AG09309 (cell line): Measurements from ENCODE around the gene HOXA9.

Experiments used
- DNase-seq: peaks from one replicate; pipeline ENCODE4 v3.0.0-alpha.2; 2010; ENCODE audit warnings: low read depth
- H3K4me3 ChIP-seq: 2 replicates; pipeline ENCODE4 v1.5.1; 2011; ENCODE audit warnings: mild to moderate bottlenecking, low read depth, low read length, moderate library complexity; ENCODE audit not compliant: control insufficient read depth
- TF ChIP-seq, protein P1 (sequence below): IDR thresholded peaks from 2 replicates; pipeline ENCODE4 v1.5.1; 2011; ENCODE audit warnings: mild to moderate bottlenecking, low read depth, low read length, inconsistent platforms; ENCODE audit not compliant: insufficient read depth, control insufficient read depth; ENCODE audit errors: missing control alignments

Gene HOXA9

DNA sequence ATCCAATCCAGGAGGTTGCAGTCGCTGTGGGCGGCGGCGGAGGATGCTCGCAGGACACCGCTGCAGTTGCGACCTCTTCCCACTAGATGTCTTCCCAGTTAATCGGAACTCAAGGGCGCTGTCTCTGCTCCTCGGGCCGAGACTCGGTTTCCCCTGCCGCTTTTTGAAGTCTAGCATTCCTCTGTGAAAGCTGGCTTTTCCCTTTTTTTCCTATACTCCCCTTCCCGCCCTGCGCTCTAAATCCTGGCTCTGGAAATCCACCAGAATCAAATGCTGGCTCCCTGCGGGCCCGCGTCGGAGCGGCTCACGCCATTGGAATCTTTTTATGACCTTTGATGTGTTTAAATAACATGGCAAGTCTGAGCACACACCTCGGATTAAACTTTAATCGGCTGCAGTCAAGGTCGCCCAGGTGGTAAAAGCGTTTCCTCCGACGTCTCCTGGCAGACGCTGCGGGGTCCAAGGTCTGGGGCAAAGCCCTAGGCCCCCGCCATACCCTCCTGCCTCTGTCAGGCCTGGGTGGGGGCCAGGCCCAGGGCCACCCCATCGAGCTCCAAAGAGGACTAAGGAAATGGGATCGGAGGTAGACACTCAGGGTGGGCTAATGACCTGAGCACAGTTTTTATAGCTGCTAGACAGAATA lies 45.2 kb upstream of the HOXA9 start:
- DNase-seq: no peak
- peak overlapping the region; percentile 25 for H3K4me3 ChIP-seq

DNA sequence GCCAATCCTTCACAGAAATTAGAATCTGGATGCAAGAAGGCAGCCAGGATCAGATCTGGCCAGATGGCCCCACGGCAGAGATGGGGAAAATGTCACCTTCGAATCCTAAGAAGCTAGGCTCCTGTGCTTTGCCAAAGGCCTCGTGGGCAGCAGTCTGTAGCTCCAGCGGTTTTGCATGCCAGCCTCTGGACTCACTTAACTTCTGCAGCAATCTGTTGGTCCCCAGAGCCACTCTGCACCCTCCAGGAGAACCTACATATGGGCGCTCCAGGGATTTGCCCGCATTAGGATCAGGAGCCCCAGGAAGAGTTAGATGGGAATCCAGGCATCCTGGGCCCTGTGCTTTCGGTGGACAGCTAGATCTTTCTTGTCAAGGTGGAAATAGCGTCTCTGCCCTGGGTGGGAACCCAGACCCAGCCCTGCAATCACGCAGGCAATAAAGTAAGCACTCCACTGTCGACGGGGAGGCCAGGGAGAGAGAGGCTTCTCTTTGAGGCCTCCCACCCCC lies 44.6 kb upstream of the HOXA9 start:
- H3K4me3 ChIP-seq: no peak overlapping the region
- DNase-seq: no peak
- TF ChIP-seq, protein P1, sequence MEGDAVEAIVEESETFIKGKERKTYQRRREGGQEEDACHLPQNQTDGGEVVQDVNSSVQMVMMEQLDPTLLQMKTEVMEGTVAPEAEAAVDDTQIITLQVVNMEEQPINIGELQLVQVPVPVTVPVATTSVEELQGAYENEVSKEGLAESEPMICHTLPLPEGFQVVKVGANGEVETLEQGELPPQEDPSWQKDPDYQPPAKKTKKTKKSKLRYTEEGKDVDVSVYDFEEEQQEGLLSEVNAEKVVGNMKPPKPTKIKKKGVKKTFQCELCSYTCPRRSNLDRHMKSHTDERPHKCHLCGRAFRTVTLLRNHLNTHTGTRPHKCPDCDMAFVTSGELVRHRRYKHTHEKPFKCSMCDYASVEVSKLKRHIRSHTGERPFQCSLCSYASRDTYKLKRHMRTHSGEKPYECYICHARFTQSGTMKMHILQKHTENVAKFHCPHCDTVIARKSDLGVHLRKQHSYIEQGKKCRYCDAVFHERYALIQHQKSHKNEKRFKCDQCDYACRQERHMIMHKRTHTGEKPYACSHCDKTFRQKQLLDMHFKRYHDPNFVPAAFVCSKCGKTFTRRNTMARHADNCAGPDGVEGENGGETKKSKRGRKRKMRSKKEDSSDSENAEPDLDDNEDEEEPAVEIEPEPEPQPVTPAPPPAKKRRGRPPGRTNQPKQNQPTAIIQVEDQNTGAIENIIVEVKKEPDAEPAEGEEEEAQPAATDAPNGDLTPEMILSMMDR: no peak

More for the DNA sequence above, 45.2 kb upstream of the HOXA9 start:
- TF ChIP-seq, protein P1: peak; percentile 76

DNA sequence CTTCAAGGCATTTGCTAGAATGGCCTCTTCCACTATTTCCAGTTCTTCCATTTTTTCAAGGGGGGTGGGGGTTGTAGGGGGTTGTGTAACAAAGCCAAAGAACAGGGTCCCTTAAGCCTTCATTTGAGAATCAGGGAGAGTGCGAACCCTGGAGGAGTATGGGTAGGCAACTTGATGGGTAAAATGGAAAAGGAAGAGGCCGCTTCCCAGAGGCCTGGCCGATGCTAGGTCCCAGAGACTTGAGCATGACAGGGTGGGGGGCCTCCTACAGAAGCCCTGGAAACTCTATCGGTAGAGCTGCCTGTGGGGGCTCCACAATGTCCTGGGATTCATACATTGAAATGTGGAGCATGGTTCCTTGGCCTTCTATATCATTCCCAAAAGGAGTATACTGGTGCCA lies 43.7 kb upstream of the HOXA9 start:
- DNase-seq: no peak
- no peak overlapping the region for H3K4me3 ChIP-seq
- TF ChIP-seq, protein P1: no peak

DNA sequence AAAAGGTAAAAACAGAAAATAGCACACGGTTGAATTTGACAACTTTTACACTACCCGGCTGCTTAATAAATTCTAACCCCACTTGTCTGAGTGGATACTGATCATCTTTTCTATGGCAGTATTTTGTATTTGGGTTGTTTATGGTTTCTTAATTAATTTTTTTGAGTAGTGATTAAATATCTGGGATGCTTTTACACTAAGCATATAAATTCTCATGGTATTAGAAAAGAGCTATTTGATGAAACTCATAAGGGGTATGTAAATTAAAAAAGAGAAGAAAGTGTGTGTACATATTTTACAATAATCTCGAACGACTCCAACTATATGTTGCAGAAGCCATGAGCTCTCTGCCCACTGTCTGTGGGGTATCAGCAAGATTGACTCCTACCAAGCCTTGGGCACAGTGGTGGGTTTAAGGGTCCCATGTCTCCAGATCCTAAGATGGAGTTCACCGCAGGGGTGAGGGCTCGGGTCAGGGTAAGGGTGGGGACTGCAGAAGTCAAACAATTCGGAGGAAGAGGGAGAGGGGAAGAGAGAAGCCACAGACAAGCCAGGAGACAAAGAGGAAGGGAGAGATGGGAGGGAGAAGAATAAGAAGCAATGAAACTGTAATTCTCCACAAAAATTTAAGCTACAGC lies 42.1 kb upstream of the HOXA9 start:
- no peak for DNase-seq
- no peak overlapping the region for H3K4me3 ChIP-seq
- TF ChIP-seq, protein P1: no peak

DNA sequence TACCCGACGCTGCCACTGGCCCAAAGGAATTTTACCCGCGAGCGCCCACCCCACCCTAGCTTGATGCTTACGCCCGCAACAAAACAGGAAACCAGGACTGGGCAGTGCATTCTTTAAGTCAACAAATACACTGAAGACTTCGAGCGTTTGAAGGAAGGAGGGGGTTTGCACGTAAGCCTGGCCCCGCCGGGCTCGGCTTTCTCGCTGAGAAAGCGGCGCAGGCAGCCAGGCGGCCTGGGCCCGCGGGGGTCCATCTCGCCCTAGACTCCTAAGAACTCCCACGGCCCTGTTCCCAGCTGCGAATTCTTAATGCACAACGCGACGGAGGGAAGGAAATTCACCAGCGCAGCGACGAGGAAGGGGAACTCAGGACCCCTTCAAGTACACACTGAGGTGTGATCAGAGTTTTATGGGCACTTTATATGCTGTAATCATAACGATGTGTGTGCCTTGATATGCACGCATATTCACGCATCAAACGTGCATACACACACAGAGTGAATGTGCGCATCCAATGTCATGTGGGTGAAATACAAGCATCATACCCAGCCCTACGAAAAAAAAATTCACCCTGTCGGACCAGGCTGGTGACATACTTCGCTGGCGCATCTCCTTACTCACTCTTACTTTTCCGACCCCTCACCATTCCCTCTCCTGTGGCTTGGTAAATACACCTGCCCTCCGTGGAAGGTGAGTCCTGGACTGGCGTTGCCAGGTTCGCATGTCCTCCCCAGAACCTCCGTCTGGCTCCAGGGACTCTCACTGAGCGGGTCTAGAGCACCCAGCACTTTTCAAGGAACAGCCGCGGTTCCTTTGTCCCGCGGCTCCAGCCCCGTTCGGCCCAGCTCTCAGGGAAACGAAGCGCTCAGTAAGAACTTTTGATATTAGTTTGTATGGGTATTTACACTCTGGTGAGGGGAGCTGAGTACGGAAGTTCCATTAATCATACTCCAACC lies 40.3 kb upstream of the HOXA9 start:
- DNase-seq: no peak
- peak overlapping the region; percentile 78 for H3K4me3 ChIP-seq
- TF ChIP-seq, protein P1: peak; percentile 3

DNA sequence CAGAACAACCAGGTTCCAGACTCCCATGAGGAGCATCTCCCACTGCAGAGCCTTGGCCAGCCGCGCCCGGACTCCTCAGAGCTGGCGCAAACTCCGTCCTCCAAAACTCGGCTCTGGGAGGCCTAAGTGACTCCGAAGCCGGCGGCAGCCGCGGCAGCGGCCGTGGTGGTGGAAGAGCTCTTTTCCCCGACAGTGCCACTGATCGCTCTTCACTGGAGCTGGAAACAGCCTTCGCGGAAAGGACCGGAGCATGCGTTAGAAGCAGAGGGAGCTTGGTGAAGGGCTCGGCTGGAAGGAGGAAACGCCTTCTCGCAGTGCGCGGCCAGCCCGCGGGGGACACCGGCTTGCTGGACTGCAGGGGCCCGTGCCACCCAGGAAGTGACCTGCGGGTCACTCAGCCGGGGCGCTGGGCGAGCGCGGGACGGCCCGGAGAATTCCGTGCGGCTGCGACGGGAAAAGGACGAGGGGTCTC lies 39.5 kb upstream of the HOXA9 start:
- TF ChIP-seq, protein P1: no peak
- peak overlapping the region; percentile 78 for H3K4me3 ChIP-seq
- DNase-seq: no peak
